Common myeloid progenitor, CD34-positive (primary cell): ENCODE measurements around the gene HMX1.

Source experiments
- CTCF ChIA-PET: fragments of 350-600 bp; sonication (Branson Sonifier 250); formaldehyde crosslinking; loops from one replicate; lab custom pipeline; 2021; ENCODE audit warnings: antibody characterized with exemption; lab: Charles Lee
- POLR2A ChIA-PET: fragments of 350-600 bp; sonication (Branson Sonifier 250); formaldehyde crosslinking; loops from one replicate; lab custom pipeline; 2021; ENCODE audit warnings: antibody characterized with exemption; lab: Charles Lee
- DNase-seq, 3 donors: peaks; one replicate each; pipeline versions ENCODE4 v3.0.0 to v3.0.0-alpha.2; 2013
- H3K27ac ChIP-seq, 2 experiments: 1 replicate in 1 of 2; 2 replicates in 1 of 2; pipeline ENCODE4 v1.7.0; 2013; ENCODE audit warnings: inconsistent platforms in 2 of 2, low read length in 2 of 2, mild to moderate bottlenecking in 2 of 2, low read depth in 1 of 2, moderate library complexity in 1 of 2; ENCODE audit not compliant: severe bottlenecking in 2 of 2, insufficient read depth in 1 of 2, poor library complexity in 1 of 2
- H3K27me3 ChIP-seq, 5 experiments: replicated peaks in 2 of 5; 1 replicate in 3 of 5; 2 replicates in 2 of 5; pipeline versions ENCODE4 v1.6.1 to v1.7.0; 2013; ENCODE audit warnings: low read length in 4 of 5, mild to moderate bottlenecking in 2 of 5, moderate library complexity in 2 of 5, inconsistent platforms in 1 of 5; ENCODE audit not compliant: insufficient read depth in 5 of 5, control insufficient read depth in 4 of 5
- H3K36me3 ChIP-seq, 4 experiments: 1 replicate in 2 of 4; 2 replicates in 2 of 4; pipeline versions ENCODE4 v1.6.1 to v1.7.0; 2013; ENCODE audit warnings: low read length in 3 of 4, control low read depth in 1 of 4, mild to moderate bottlenecking in 1 of 4; ENCODE audit not compliant: control insufficient read depth in 4 of 4, insufficient read depth in 4 of 4
- H3K4me1 ChIP-seq, 4 experiments: 1 replicate in 3 of 4; 2 replicates in 1 of 4; pipeline versions ENCODE4 v1.6.1 to v1.7.1; 2013; ENCODE audit warnings: low read length in 3 of 4, mild to moderate bottlenecking in 3 of 4, control low read depth in 1 of 4, inconsistent platforms in 1 of 4, moderate library complexity in 1 of 4; ENCODE audit not compliant: control insufficient read depth in 4 of 4, insufficient read depth in 4 of 4; ENCODE audit errors: control extremely low read depth in 1 of 4
- H3K4me3 ChIP-seq, 7 experiments: 1 replicate in 4 of 7; 2 replicates in 3 of 7; pipeline versions ENCODE4 v1.5.1 to v1.7.0; 2013; ENCODE audit warnings: mild to moderate bottlenecking in 7 of 7, low read length in 6 of 7, moderate library complexity in 6 of 7, inconsistent platforms in 2 of 7, low read depth in 2 of 7, control low read depth in 1 of 7; ENCODE audit not compliant: insufficient read depth in 4 of 7, control insufficient read depth in 1 of 7; ENCODE audit errors: extremely low read depth in 1 of 7
- H3K9me3 ChIP-seq, 5 experiments: 1 replicate in 4 of 5; 2 replicates in 1 of 5; pipeline versions ENCODE4 v1.6.1 to v1.7.1; 2013; ENCODE audit warnings: low read length in 4 of 5, mild to moderate bottlenecking in 2 of 5, inconsistent platforms in 1 of 5, low read depth in 1 of 5, moderate library complexity in 1 of 5; ENCODE audit not compliant: control insufficient read depth in 4 of 5, insufficient read depth in 2 of 5; ENCODE audit errors: control extremely low read depth in 1 of 5
- WGBS: methylation state at CpG from one replicate; pipeline ENCODE4 v1.1.5; 2013; ENCODE audit not compliant: insufficient coverage; 5-methylcytosine and 5-hydroxymethylcytosine counted together

Gene HMX1

DNA sequence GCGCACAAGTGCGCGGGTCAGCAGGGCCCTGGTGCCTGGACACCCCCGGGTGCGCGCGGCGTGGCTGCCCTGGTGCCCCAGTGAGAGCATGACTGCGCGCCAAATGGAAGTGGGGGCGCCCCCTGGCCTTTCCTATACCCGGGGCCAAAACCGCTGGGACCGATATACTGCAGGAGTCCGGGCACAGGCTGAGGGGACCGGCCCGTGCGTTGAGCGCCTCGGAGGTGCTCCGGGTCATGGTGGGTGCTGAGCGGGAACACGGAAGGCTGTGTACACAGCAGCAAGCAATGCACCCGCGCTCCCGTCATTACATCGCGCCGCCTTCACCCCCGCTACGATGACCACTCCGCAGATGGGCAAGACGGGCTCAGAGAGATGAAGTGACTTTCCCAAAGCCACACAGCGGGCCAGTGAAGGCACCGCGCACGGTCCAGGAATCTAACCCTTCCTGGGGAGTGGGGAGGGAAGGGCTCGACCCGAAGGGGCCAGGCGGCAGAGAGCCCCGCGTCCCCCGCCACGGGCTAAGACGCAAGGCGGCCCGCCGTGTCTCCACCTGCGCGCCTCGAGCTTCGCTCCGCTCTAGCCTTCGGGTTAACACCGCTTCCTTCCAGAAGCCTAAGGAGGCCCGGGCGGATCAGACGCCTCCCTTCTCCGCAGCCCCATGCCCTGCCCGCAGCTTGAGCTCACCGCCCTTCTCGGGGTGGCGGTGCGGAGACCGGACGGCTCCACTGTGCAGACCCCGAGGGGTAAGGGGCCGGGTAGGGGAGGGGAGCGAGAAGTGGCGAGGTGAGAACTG, 11.3 kb downstream of the HMX1 start:
- no peak for DNase-seq
- H3K27me3 ChIP-seq: peaks cover 0 to 99% (median 65%) of the 10 kb centered on the region in 5 experiments

DNA sequence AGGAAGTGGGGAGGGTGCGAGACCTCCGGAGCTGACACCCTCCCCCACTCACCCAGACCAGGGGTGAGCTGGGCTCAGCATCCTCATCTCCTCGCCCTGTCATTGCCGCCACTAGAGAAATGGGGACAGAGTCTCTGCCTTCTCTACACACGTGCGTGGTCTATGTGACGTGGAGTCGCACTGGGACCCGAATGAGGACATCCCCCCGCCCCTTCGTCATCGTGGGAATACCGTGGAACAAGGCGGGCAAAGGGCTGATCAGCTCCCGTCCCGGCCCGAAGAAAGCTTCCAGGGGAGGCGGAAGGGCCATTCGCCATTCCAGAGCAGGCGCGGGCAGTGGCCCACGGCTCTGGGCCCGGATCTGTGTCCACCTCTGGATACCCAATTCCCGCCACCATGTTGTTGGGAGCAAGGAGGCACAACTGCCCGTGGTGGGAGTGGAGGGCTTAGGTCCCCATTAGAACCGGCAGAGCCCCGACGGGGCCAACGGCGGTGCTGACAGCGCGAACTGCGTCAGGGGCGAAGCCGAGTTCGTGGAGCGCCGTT, 12.0 kb downstream of the HMX1 start:
- Histone ChIP-seq H3K27ac (no peak overlapping the region), H3K36me3 (no peaks in the 10 kb centered on the region), H3K27me3 (peaks cover 0 to 99% (median 64%) of the 10 kb centered on the region in 5 experiments), H3K9me3 (peaks cover 0 to 4% (median 0%) of the 10 kb centered on the region in 5 experiments), H3K4me1 (peaks cover 0 to 35% (median 21%) of the 10 kb centered on the region in 4 experiments), H3K4me3 (no peak overlapping the region)
- POLR2A ChIA-PET: no interaction called here
- CTCF ChIA-PET: no interaction called here
- WGBS: 5% methylated on average over 35 of the region's 38 CpGs
- DNase-seq: no peak

More for the DNA sequence above, 11.3 kb downstream of the HMX1 start:
- Histone ChIP-seq H3K4me3 (no peak overlapping the region), H3K9me3 (peaks cover 0 to 4% (median 0%) of the 10 kb centered on the region in 5 experiments), H3K4me1 (peaks cover 0 to 35% (median 21%) of the 10 kb centered on the region in 4 experiments), H3K27ac (no peak overlapping the region), H3K36me3 (no peaks in the 10 kb centered on the region)
- WGBS: 2% methylated on average over 55 of the region's 70 CpGs
- POLR2A ChIA-PET: no interaction called here
- CTCF ChIA-PET: interaction anchor here (0.6 kb wide), 1 partner anchor 66 kb away, joined by 3 read pairs; no protein-coding TSS in a partner anchor

DNA sequence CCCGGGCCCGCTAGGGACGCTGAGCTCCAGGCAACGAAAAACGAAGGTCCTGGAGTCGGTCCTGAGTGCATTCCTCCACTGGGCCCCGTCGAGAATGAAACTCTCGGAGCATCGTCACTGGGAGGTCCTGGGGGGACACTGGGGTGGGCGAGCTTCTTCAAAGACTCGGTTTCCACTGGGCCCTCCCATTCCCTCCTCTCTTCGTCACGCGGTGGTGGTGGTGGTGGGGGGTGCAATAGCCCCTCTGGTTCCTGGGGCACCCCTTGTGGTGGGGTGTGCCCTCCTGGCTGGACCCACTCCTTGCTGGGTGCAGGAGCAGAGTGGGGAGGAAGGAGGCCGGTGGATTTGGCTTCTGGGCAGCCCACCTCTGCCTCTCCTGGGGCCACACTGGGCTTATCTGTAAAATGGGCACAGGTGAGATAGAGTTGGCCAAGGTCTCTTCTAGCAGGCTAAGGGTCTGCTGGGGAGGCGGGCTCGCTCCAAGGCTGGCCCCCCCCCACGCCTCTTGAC, 12.9 kb downstream of the HMX1 start:
- 3% methylated on average over 11 of the region's 19 CpGs for WGBS
- H3K4me1 ChIP-seq: peaks cover 0 to 35% (median 21%) of the 10 kb centered on the region in 4 experiments
- H3K9me3 ChIP-seq: no peaks in the 10 kb centered on the region
- peaks cover 0 to 99% (median 64%) of the 10 kb centered on the region in 5 experiments for H3K27me3 ChIP-seq
- no peak overlapping the region for H3K4me3 ChIP-seq
- POLR2A ChIA-PET: no interaction called here
- no peak for DNase-seq
- no peak overlapping the region for H3K27ac ChIP-seq
- CTCF ChIA-PET: interaction anchor here (1.7 kb wide), 1 partner anchor 30 kb away, joined by 5 read pairs; no protein-coding TSS in a partner anchor
- H3K36me3 ChIP-seq: no peaks in the 10 kb centered on the region

DNA sequence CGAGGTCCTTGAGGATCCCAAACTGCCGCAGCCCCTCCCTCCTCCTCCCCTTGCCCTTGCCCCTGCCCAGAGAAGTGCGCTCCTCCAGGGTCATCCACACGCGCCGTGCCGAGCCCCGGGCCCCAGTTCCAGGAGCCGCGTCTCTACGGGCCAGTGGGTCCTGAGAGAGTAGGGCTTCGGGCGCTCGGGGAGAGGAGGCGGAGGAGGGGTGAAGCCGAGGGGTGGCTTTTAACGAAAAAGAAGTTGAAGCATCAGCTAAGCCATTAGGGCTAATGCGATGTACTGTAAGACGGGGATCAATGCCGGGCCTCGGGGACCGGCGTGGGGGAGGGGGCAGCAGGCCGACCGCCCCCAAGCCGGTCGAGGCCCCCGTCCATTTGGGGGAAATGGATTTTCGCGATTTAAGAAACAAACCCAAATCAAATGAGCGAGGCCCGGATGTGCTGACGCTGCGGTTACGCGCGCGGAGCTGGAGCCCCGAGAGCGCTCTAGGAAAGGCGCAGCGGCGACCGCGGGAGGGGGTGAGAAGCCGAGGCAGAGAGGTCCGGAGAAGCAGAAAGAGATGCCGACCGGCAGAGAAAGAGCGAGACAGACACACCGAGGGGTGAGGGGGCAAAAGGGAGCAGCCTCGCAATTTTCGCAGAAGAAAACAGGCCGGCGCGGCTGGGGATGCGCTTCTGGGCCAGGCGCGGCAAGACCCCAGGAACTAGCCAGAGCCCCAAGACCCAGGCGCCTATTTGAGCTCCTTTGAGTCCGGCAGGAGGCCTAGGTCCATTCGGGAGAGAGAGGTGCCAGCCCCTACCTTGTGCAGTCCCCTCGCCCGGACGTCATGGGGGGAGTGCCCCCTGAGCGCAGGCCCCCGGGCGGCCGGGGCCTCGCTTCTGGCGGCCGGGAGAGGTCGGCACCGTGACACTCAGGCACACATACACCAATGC, 13.6 kb downstream of the HMX1 start:
- peaks cover 0 to 4% (median 3%) of the 10 kb centered on the region in 5 experiments for H3K9me3 ChIP-seq
- H3K36me3 ChIP-seq: no peaks in the 10 kb centered on the region
- ChIA-PET POLR2A (no interaction called here), CTCF (interaction anchor here (0.7 to 1.7 kb wide), 2 partner anchors 31 to 781 kb away, joined by 3 to 5 read pairs; no protein-coding TSS in a partner anchor)
- DNase-seq: peak in 2 of 3 donors; percentile 37 to 49
- H3K27me3 ChIP-seq: peaks cover 0 to 99% (median 59%) of the 10 kb centered on the region in 5 experiments
- H3K4me3 ChIP-seq: peak overlapping the region in 5 of 7 experiments; percentile 8 to 76 (median 59)
- WGBS: under 1% methylated on average over 63 of the region's 74 CpGs
- no peak overlapping the region for H3K27ac ChIP-seq
- peaks cover 0 to 35% (median 21%) of the 10 kb centered on the region in 4 experiments for H3K4me1 ChIP-seq

DNA sequence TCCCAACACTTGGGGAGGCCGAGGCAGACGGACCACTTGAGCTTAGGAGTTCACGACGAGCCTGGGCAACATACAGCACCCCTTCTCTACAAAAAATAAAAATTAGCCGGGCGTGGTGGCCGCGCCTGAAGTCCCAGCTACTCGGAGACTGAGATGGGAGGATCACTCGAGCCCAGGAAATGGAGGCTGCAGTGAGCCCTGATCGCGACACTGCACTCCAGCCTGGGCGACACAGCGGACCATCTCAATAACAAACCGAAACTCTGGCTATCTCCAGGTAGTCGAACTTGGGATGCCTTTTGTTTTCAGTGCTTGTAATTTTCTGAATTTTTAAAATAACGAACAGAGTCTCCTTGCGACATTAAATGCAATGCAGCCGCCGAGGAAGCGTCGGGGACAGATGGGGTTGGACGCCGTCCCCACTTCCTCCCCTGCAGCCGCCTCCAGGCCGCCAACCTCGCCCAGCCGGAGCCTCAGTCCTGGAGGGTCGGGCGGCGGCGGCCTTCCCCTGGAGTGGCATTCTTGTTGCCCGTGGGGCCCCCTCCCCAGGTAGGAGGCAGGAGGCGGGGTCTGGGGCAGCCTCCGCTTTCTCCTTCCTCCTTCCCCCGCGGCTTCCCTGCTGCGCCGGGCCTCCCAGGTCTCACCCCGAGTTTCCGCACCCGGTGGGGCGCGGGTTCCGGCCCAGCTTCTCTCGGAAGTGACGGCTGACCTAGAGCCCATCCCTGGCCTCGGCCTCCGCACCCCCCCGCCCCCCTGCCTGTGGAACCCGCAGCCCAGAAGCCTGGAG, 14.6 kb downstream of the HMX1 start:
- DNase-seq: peak in 2 of 3 donors; percentile 31 to 42
- WGBS: 1% methylated on average over 44 of the region's 51 CpGs
- no peaks in the 10 kb centered on the region for H3K36me3 ChIP-seq
- H3K9me3 ChIP-seq: peaks cover 0 to 9% (median 6%) of the 10 kb centered on the region in 5 experiments
- CTCF ChIA-PET: interaction anchor here (0.7 to 0.9 kb wide), 2 partner anchors 28 to 780 kb away, joined by 3 to 4 read pairs; no protein-coding TSS in a partner anchor
- POLR2A ChIA-PET: no interaction called here
- H3K4me1 ChIP-seq: peaks cover 0 to 35% (median 21%) of the 10 kb centered on the region in 4 experiments
- H3K4me3 ChIP-seq: peak overlapping the region in 6 of 7 experiments; percentile 8 to 76 (median 54)
- no peak overlapping the region for H3K27ac ChIP-seq
- peaks cover 0 to 99% (median 57%) of the 10 kb centered on the region in 5 experiments for H3K27me3 ChIP-seq

DNA sequence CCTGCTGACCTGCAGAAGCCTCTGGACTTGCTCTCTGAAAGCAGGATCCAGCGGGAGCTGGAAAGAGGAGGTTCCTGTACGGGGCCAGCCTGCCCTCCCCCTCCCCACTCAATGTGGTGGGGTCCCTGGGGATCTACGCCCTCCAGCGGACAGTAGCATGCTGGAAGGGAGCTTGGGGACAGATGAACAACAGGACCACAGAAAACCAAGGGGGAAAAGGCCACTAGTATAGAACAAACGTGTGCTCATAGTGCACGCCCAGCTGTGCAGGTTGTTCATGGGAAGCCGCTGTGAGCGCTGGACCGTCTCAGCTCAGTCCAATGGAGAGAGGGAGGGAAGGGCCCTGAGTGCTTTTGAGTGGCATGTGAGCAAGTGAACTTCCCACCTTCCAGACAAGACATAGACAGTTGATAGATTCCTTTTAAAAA, 15.8 kb downstream of the HMX1 start:
- no peak for DNase-seq
- H3K27ac ChIP-seq: no peak overlapping the region
- ChIA-PET POLR2A (no interaction called here), CTCF (interaction anchor here (1.3 kb wide), 1 partner anchor 31 kb away, joined by 4 read pairs; no protein-coding TSS in a partner anchor)
- H3K4me3 ChIP-seq: no peak overlapping the region
- 10% methylated on average over 9 of the region's 9 CpGs for WGBS
- H3K27me3 ChIP-seq: peaks cover 0 to 99% (median 49%) of the 10 kb centered on the region in 5 experiments
- peaks cover 0 to 9% (median 6%) of the 10 kb centered on the region in 5 experiments for H3K9me3 ChIP-seq
- no peaks in the 10 kb centered on the region for H3K36me3 ChIP-seq
- peaks cover 0 to 28% (median 16%) of the 10 kb centered on the region in 4 experiments for H3K4me1 ChIP-seq
